ENCODE results near the gene DCC. TPM values are rescaled to one million over a fixed set of nuclear protein-coding genes. Genes with fewer than 3 reads are reported as not detected.

Gene DCC
- total RNA-seq, 2 experiments from 2014 or later: not detected

DNA sequence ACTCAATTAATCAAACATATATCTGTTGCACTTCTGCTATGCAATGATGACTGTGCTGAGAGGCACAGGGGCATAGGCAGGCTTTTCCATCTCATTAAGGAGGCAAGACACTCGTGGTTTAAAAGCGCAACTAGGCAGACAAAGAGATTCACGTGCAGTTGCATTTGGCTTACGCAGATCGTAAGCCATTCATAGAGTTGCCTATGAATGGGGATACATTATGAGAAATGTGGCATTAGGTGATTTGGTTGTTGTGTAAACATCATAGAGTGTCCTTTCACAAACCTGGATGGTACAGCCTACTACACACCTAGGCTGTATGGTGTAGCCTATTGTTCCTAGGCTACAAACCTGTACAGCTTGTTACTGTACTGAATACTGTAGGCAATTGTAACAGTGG, 284.7 kb downstream of the DCC start:
- Mint-ChIP-seq H3K4me1 (no peaks in the 10 kb centered on the region), H3K4me3 (no peak overlapping the region)
- CTCF ChIA-PET: no interaction called here

DNA sequence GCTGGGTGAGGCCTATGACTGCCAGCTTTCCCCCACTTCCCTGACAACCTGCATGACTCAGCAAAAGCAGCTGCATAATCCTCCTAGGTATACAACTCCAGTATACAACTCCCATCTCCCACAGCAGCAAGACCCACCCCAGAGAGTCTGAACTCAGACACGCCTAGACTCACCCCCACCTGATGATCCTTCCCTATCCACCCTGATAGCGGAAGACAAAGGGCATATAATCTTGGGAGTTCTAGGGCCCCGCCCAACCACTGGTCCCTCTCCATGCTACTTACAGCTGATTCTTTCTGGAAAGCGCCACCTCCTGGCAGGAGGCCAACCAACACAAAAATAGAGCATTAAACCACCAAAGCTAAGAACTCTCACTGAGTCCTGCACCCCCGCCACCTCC, 296.5 kb downstream of the DCC start:
- ATAC-seq (no peak), DNase-seq (no peak)
- H3K27ac Mint-ChIP-seq: no peak overlapping the region
- CTCF ChIA-PET: no interaction called here
- H3K36me3 Mint-ChIP-seq: no peaks in the 10 kb centered on the region
- no peaks in the 10 kb centered on the region for H3K27me3 Mint-ChIP-seq
- no peaks in the 10 kb centered on the region for H3K4me1 Mint-ChIP-seq
- H3K9me3 Mint-ChIP-seq (ENCODE audit: low read depth): peaks cover 7% of the 10 kb centered on the region
- H3K4me3 Mint-ChIP-seq: no peak overlapping the region

More for the DNA sequence above, 284.7 kb downstream of the DCC start:
- ATAC-seq (no peak), DNase-seq (no peak)
- Mint-ChIP-seq H3K36me3 (peaks cover 1% of the 10 kb centered on the region), H3K27ac (no peak overlapping the region), H3K9me3 (ENCODE audit: low read depth) (peaks cover 3% of the 10 kb centered on the region), H3K27me3 (no peaks in the 10 kb centered on the region)

DNA sequence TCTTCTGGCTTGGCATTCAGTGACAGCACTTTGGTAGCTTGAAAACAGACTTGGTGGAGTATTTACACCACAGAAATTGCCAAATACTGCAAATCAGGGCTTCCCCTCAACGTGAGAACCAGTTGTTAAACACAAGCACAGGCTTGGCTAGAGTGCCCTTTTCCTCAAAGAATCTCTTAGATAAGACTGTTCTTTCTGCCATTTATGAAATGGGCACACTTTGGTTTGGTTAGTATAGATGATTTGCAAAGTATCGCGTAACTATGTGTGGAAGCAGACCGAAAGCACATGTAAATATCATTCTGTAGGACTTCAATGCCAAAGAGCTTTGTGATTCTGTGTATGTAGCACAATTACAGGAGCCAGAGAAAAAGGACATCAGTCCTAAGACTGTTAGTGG, 308.2 kb downstream of the DCC start:
- ATAC-seq: no peak
- H3K4me1 Mint-ChIP-seq: no peaks in the 10 kb centered on the region
- H3K27me3 Mint-ChIP-seq: no peaks in the 10 kb centered on the region
- no peak for DNase-seq
- H3K9me3 Mint-ChIP-seq (ENCODE audit: low read depth): peaks cover 3% of the 10 kb centered on the region
- H3K4me3 Mint-ChIP-seq: no peak overlapping the region
- no peak overlapping the region for H3K27ac Mint-ChIP-seq
- CTCF ChIA-PET: no interaction called here
- H3K36me3 Mint-ChIP-seq: no peaks in the 10 kb centered on the region

DNA sequence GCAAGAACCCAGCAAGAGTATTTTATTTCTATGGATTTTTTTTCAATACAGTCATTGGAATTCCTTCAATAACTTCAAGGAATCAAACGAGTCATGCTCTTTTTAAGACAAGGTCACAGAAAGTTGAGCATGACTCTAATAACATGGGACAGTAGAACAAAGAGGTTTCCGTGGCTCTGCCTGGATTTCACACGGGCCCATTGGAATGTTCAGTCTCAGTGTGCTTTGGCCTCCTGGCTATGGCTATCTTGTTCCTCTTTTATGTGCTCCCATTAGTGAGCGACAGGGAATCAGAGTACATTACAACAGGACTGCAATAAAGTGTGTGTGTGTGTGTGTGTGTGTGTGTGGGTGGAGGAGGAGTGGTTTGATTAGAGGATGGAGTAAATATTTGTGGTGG, 312.4 kb downstream of the DCC start:
- no peaks in the 10 kb centered on the region for H3K36me3 Mint-ChIP-seq
- ATAC-seq: no peak
- H3K9me3 Mint-ChIP-seq (ENCODE audit: low read depth): no peaks in the 10 kb centered on the region
- no peak overlapping the region for H3K4me3 Mint-ChIP-seq
- no peak for DNase-seq
- no peaks in the 10 kb centered on the region for H3K27me3 Mint-ChIP-seq
- no peaks in the 10 kb centered on the region for H3K4me1 Mint-ChIP-seq
- CTCF ChIA-PET: interaction anchor here (0.7 kb wide), 1 partner anchor 927 kb away, joined by 3 read pairs; no protein-coding TSS in a partner anchor
- H3K27ac Mint-ChIP-seq: no peak overlapping the region

DNA sequence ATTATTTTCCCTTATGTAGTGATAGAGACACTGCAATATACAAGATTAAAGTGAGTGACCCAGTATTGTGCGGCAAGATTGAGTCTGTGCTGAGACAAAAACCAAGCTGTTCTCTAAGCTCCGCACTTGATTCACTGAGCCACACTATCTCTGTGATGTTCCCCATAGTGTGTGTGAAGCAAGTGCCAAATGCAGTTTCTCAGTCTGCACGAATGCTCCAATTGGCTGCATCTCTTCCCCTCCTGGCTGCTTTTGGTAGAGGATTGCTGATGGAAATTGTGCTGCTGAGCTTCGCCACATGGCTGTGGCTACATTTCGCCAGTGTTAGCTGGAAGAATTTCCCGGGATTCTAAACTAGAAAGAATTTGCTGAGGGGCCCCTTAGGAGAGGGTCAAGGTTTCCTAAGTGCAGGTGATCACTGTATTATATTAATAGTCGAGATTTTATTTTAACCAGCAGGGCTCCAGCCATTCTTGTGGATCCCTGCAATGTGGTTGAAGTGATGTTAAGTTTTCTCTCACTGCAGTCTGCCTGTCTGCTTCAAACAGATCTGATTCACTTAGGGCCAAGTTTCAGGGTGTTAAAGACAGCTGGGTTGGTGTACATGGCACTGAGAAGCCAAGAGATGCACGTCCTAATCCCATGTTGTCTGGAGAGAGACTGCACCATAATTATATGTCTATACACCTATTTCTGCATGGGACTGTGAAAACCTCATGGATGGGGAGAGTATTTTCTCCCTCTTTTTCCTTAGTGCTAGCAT, 317.2 kb downstream of the DCC start:
- H3K27me3 Mint-ChIP-seq: no peaks in the 10 kb centered on the region
- peaks cover 2% of the 10 kb centered on the region for H3K9me3 Mint-ChIP-seq (ENCODE audit: low read depth)
- no peak overlapping the region for H3K4me3 Mint-ChIP-seq
- CTCF ChIA-PET: no interaction called here
- DNase-seq: no peak
- no peaks in the 10 kb centered on the region for H3K4me1 Mint-ChIP-seq
- no peak for ATAC-seq
- no peak overlapping the region for H3K27ac Mint-ChIP-seq
- no peaks in the 10 kb centered on the region for H3K36me3 Mint-ChIP-seq

DNA sequence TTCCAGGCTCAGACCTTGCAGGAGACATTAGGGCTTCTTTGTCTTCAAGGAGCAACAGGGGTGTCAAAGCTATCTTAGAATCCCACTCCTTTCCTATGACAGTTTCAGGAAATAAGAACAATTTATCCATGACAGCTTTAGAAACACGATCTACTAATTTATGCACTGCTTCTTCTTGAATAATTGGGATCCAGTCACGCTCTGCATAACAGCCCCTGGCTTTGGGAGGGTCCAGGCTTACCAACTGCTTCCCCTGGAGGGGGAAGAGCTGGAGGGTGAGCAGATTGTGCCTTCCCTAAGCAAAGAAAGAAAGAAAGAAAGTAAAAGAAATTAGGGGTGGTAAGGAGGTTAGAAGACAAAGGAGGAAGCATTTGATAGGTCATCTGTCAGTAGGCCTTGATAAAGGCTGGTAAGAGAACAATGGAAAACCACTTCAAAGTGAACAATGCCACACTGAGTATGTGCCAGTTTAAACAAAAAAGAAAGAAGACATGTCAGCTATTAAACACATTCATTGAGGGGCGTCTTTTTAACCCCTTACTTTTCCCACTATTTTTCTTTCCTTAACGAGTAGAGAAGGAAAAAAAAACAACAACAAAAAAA, 327.6 kb downstream of the DCC start:
- H3K9me3 Mint-ChIP-seq (ENCODE audit: low read depth): no peaks in the 10 kb centered on the region
- H3K27me3 Mint-ChIP-seq: no peaks in the 10 kb centered on the region
- no peaks in the 10 kb centered on the region for H3K36me3 Mint-ChIP-seq
- no peak for DNase-seq
- no peaks in the 10 kb centered on the region for H3K4me1 Mint-ChIP-seq
- no peak for ATAC-seq
- CTCF ChIA-PET: no interaction called here
- no peak overlapping the region for H3K27ac Mint-ChIP-seq
- no peak overlapping the region for H3K4me3 Mint-ChIP-seq

DNA sequence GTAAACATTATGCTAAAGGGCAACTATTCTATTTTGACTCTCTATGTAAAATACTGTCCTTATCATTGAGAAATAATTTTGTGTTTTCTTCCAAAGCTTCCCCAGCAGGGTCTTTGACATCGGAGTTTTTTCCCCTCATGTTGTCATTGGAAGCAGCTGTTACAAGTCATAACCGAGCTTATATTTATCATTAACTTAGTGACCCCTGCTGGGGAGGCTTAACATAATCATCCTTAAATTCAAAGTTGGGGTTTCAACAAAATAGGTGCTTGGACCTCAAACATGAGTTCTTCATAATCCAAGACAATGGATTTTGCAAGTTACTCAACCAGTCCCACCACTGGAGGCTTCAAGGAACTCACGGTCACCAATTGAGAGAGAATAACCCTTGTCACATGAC, 330.9 kb downstream of the DCC start:
- H3K4me1 Mint-ChIP-seq: no peaks in the 10 kb centered on the region
- CTCF ChIA-PET: no interaction called here
- H3K9me3 Mint-ChIP-seq (ENCODE audit: low read depth): peaks cover 4% of the 10 kb centered on the region
- H3K27me3 Mint-ChIP-seq: no peaks in the 10 kb centered on the region
- H3K27ac Mint-ChIP-seq: no peak overlapping the region
- no peak for ATAC-seq
- no peaks in the 10 kb centered on the region for H3K36me3 Mint-ChIP-seq
- no peak overlapping the region for H3K4me3 Mint-ChIP-seq
- DNase-seq: no peak

DNA sequence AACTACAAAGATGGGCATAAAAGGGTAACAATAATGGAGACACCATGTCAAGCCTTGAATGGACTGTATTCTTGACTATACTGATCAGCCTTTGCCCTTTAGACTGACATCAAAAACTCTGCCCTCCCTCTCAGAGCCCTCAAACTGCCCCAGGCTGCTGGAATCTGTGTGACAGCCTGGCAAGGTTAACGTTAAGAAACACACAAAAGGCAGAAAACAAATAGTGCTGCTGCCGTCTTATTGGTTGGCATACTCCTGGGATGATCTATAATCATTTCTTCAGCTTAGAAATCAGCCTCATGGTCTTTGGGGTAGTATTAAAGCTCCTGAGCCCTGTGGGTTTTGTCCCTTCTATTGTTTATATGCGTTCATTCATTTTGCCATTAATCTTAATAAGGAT, 338.0 kb downstream of the DCC start:
- ATAC-seq (no peak), DNase-seq (no peak)
- Mint-ChIP-seq H3K4me1 (no peaks in the 10 kb centered on the region), H3K27me3 (no peaks in the 10 kb centered on the region), H3K9me3 (ENCODE audit: low read depth) (peaks cover 4% of the 10 kb centered on the region), H3K4me3 (no peak overlapping the region), H3K27ac (no peak overlapping the region), H3K36me3 (no peaks in the 10 kb centered on the region)
- CTCF ChIA-PET: no interaction called here

DNA sequence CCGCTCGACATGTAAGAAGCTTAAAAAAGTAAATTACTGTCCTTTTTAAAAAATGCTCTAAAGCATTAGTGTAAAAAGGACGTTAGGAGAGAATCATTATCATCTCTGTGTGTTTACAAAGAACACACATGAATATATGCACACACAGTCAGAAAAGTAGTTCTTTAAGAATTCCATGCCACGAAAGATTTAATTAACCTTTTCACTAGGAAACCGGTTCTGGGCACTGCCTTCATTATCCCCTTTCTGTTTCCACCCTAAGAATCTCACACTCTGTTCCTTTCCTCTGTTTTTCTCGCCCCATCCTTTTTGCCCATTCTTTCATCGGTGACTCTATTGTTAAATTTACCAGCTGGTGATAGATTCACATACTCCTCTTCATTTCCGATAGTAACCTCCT, 338.6 kb downstream of the DCC start:
- Mint-ChIP-seq H3K27ac (no peak overlapping the region), H3K36me3 (no peaks in the 10 kb centered on the region), H3K9me3 (ENCODE audit: low read depth) (peaks cover 2% of the 10 kb centered on the region), H3K4me3 (no peak overlapping the region), H3K4me1 (no peaks in the 10 kb centered on the region), H3K27me3 (no peaks in the 10 kb centered on the region)
- ATAC-seq (no peak), DNase-seq (no peak)
- CTCF ChIA-PET: no interaction called here

DNA sequence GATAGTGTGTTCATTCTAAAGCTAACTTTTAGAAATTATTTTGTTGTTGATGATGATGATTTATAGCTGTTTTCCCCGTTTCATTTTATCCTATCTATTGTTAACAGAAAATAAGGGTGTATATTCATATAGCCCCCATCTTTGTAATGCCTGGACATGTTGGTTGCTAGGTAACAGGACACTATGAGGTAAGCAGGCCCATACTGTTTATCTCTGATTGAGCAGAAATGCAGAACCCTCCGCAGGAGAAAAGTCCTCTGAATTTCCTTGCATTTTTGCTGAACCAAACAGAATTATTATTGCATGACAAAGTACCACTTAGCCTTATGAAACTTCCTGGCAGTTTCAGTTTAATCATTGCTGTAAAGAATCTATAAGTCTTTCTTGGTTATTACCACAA, 339.4 kb downstream of the DCC start:
- DNase-seq: no peak
- ATAC-seq: no peak
- H3K9me3 Mint-ChIP-seq (ENCODE audit: low read depth): peaks cover 2% of the 10 kb centered on the region
- H3K4me1 Mint-ChIP-seq: no peaks in the 10 kb centered on the region
- CTCF ChIA-PET: no interaction called here
- no peak overlapping the region for H3K27ac Mint-ChIP-seq
- no peaks in the 10 kb centered on the region for H3K27me3 Mint-ChIP-seq
- no peak overlapping the region for H3K4me3 Mint-ChIP-seq
- no peaks in the 10 kb centered on the region for H3K36me3 Mint-ChIP-seq

DNA sequence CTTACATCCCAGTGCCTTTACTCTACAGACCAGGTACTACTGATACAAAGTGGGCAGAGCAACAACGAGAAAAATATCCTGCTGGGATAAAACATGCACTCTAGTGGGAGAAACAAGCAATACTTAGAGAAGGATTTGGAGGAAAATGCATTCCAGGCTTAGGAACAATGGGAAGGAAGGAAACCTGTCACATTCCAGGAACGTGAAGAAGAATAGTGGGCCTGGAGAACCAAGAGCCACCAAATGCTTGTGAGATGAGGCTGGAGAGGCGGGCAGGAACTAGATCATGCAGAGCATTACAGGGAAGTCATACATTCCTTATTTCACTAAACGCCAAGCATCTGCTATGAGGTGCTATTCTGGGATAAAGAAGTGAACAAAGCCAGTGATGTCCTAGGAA, 342.3 kb downstream of the DCC start:
- ATAC-seq: no peak
- Mint-ChIP-seq H3K36me3 (no peaks in the 10 kb centered on the region), H3K4me1 (no peaks in the 10 kb centered on the region), H3K27me3 (no peaks in the 10 kb centered on the region), H3K4me3 (no peak overlapping the region), H3K9me3 (ENCODE audit: low read depth) (no peaks in the 10 kb centered on the region), H3K27ac (no peak overlapping the region)
- CTCF ChIA-PET: no interaction called here
- DNase-seq: no peak

DNA sequence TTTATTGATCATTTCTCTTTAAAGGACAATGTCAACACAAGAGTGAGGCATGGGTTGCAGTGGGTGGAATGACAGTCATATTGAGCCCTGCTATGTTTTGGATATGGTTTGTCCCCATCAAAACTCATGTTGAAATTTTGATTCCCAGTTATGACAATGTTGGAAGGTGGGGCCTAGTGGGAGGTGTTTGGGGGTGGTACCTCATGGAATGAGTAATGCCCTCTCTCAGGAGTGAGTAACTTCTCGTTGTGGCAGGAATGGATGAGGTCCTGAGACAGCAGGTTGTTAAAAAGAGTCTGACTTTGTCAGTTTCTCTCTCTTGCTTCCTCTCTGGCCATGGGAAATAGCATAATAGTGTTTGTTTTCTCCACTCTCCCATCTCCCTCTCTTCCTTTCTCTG, 345.3 kb downstream of the DCC start:
- ATAC-seq: no peak
- Mint-ChIP-seq H3K4me1 (no peaks in the 10 kb centered on the region), H3K27ac (no peak overlapping the region), H3K27me3 (no peaks in the 10 kb centered on the region), H3K4me3 (no peak overlapping the region), H3K36me3 (no peaks in the 10 kb centered on the region), H3K9me3 (ENCODE audit: low read depth) (no peaks in the 10 kb centered on the region)
- no peak for DNase-seq
- CTCF ChIA-PET: no interaction called here

DNA sequence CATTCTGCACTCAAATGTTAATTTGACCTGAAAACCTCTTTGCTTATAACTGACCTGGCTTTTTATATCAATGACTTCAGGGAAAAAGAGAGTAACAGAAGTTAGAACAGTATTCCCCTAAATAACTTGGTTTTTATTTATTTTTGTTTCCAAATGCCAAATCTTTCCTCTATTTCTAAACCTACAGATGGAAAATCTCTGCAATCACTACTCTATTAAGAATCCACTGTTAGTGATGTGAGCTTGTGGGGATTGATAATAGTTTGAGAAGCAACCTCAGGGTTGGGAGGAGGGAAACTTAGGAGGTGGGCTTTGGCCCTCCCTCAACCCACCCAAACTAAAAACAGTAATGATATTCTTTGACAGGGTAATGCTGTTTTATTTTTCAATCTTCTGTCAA, 351.8 kb downstream of the DCC start:
- DNase-seq: no peak
- Mint-ChIP-seq H3K4me1 (no peaks in the 10 kb centered on the region), H3K4me3 (no peak overlapping the region), H3K36me3 (no peaks in the 10 kb centered on the region), H3K27me3 (no peaks in the 10 kb centered on the region), H3K27ac (no peak overlapping the region), H3K9me3 (ENCODE audit: low read depth) (no peaks in the 10 kb centered on the region)
- CTCF ChIA-PET: no interaction called here
- no peak for ATAC-seq

DNA sequence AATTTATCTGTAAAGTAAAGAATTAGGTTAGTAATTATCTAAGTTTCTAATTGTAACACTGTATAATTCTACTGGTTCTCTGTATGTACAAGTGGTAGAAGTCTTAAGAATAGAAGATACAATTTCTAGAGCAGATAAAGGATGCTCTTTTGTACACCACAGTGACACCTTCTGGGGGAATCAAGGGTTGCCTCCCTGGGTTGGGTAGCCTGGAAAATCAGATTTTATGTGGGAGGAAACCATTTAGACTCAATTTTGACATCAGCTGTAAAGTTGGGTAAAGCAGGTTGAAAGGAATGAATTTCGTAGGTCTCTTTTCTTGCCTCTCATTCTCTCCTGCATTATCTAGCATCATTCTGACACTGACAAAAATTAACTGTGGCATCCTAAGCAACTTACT, 354.8 kb downstream of the DCC start:
- CTCF ChIA-PET: no interaction called here
- Mint-ChIP-seq H3K36me3 (no peaks in the 10 kb centered on the region), H3K4me3 (no peak overlapping the region), H3K4me1 (no peaks in the 10 kb centered on the region), H3K27me3 (no peaks in the 10 kb centered on the region), H3K27ac (no peak overlapping the region), H3K9me3 (ENCODE audit: low read depth) (no peaks in the 10 kb centered on the region)
- no peak for ATAC-seq
- DNase-seq: no peak

Data from activated CD8-positive, alpha-beta memory T cell treated with anti-CD3 and anti-CD28 coated beads, Interleukin-2, amount 10 ng/mL, durations not matched to agents 7 days and 5 days (primary cell).